DMS 273 (cell line): ENCODE results near the gene ZYG11A.

Experiments used
- DNase-seq: peaks from one replicate; lab custom pipeline; 2025; ENCODE audit not compliant: unreplicated experiment; lab: John Stamatoyannopoulos, UW

ZYG11A gene

GRCh38 chr1:52917156-52917555 is 74.6 kb downstream of the ZYG11A start:
- no peak for DNase-seq

- DNase-seq, result no peak
These were observed 75.0 kb downstream of the ZYG11A start for GRCh38 chr1:52917581-52917980.

DNA sequence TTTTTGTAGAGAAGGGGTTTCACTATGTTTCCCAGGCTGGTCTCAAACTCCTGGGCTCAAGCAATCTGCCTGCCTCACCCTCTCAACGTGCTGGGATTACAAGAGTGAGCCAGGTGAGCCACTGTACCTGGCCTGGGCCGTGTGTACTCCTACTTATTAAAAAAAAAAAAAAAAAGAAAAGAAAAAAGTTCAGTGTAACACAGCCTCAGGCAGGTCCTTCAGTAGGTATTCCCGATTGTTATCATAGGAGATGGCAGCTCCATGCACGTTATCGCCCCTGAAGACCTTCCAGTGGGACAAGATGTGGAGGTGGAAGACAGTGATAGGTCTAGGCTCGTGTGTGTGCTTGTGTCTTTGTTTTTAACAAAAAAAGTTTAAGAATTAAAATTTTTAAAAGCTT is 75.6 kb downstream of the ZYG11A start:
- DNase-seq, result no peak

DNA sequence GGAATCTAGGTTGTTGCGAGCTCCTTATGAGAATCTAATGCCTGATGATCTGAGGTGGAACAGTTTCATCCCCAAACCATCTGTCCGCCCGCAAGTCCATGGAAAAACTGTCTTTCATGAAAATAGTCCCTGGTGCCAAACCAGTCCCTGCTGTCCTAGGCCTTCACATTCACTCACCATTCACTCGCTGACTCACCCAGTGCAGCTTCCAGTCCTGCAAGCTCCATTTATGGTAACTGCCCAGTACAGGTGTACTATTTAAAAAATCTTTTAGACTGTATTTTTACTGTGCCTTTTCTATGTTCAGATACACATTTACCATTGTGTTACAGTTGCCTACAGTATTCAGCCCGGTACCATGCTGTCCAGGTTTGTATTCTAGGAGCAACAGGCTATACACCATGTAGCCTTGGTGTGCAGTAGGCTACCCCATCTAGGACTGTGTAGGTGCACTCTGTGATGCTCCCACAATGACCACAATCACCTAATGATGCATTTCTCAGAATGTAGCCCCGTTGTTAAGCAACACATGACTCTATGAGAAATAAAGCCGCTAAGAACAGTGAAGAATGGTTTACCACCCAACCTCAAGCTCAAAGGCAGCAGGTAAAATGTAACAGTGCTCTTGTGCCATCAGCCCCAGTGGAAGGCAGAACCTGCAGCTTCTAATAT is 76.6 kb downstream of the ZYG11A start:
- no peak for DNase-seq

DNA sequence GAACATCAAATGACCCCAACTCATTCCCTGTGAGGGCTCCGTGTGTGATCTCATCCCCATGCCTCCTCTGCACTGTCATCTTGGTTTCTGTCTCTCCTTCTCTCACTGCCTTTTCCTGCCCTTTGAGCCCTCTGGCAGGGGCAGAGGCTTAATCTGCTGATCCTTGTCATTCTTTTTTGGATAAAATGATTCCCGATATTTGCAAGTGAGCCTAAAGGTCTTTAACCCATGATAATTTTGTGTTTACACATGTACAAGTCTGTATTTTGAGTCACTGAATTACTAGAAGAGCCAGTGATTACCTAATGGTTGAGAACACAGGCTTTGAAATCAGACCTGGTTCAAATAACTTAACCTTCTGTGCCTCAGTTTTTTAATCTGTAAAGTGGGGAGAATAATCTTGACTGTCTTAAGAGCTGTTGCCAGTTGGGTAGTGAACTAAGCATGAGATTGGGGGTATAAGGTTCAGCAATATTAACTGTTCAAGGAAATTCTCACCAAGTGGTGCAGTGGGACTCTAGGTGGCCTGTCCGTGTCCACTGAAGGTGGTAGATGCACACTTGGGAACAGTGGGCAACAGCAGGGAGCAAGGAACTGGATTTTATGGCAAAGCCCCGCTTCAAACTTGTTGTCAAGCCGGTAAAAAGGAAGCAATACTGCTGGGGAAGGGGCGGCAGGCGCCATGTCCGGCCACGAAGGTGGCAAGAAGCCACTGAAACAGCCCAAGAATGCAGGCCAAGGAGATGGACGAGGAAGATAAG is 77.3 kb downstream of the ZYG11A start:
- no peak for DNase-seq

GRCh38 chr1:52920791-52921291 is 78.3 kb downstream of the ZYG11A start:
- no peak for DNase-seq

DNA sequence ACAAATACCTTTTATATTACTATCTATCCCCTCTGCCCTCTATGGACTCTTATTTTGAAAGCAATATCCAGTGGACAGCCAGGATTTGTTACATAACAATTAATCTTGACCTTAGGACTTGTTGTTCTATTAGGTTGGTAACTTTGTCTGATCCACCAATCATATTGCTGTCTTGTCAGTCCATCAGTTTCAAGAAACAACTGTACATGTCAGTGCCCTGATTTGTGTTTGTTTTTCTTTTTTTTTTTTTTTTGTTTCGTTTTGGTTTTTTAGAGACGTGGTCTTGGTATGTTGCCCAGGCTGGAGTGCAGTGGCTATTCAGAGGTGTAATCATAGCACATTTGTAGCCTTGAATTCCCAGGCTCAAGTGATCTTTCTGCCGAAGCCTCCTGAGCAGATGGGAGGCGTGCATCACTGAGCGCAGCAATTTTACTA is 83.0 kb downstream of the ZYG11A start:
- peak; percentile 50 for DNase-seq

- DNase-seq, result no peak
These were observed 84.3 kb downstream of the ZYG11A start for GRCh38 chr1:52926864-52927211.

DNA sequence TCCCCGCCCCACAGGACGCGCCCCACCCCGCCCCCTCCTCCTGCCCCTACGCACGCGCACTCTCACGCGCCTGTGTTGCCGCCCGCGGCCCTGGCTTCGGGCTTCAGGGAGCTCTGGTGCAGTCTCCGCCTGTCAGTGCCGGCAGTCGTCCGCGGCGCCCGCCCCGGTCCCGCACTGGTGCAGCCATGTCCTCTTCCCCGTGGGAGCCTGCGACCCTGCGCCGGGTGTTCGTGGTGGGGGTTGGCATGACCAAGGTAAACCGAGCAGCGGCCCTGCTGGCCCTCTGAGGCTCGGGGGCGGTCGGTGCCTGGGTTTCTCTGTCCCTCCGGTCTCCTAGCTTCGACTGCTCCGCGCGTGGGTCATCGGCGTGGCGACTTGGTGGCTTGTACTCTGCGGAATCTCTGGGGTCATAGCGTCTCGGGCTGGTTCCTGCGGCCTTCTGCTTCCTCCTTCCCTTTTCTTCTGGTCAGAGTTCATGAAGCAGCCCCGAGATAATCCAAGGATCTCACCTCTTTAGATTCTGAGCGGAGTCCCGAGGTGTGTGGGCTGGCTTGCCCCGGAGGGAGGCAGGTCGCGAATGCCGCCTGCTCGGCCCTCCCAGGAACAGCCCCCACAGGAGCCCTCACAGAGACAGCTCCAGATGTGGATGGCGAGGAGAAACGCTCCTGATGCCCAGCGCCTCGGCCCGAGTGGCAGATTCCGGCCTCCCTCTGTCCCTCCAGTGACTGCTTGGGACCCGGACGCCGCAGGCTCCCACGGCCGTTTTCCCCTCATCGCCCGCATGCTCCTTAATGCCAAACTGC is 84.9 kb downstream of the ZYG11A start, which contains the start of gene SCP2:
Gene SCP2, plus strand, starts transcription at position 65 of the 803 bp plus-strand sequence. Its CDS starts 121 bp downstream, at position 186.
- DNase-seq, result peak; percentile 87

DNA sequence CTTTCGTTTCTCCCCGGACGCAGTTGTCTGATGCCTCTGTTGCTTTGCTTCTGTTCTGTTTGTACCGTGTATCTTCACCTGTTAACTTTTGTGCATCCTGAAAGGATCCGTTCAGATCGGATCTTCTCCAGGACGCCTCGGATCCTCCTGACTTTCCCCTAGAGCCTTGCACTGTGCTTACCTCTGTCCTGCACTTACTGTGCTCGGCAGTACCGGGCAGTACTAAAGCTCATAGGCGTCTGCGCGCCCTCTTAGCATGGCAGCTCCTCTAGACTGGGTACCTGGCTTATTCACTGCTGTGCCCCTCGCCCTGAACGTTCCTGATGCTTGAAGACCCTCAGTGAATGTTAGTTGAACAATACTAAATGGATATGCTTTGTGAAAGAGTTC is 85.5 kb downstream of the ZYG11A start:
- no peak for DNase-seq

GRCh38 chr1:52929019-52929418 is 86.5 kb downstream of the ZYG11A start:
- DNase-seq, result no peak

DNA sequence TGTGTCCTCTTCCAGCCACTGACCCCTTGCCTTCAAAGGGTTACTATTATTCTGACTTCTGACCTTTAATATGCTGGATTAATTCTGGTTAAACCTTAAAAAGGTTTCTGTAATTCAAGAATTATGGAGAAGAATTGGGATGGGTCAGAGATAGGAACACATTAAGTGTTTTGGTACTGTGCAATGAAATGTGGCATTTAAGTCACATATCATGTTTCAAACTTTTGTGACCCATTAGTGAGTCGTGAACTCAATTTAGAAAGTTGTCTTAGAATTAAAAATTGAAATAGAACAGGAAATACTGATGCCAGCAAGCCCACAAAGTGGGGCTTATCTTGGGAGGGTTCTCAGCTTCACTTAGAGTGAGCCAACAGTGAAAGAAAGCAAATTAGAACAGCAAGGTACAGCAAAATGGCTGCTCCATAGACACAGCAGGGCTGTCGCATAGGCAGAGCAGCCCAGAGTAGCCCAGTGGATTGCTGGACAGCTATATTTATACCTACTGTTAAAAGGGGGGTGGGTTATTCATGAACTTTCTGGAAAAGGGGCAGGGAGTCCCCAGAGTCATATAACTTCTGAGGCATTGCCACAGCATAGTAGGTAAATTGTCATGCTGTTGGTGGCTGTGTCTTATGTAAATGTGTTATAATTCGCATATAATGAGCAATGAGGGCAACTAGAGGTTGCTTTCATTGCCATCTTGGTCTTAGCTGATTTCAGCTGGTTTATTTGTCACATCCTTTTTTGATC is 95.0 kb downstream of the ZYG11A start:
- DNase-seq, result no peak

DNA sequence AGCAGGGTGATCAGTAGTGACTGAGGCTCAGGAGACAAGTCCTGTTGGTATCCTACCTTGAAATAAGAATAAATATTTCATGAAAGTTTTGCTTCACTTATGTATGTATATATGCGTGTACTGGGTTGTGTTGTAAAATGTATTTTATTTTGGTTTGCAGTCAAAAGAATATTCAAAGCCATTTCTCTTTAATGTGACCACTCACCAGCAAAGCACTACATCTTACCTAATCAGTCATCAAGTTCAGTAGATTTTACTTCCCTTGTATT is 95.6 kb downstream of the ZYG11A start:
- no peak for DNase-seq

DNA sequence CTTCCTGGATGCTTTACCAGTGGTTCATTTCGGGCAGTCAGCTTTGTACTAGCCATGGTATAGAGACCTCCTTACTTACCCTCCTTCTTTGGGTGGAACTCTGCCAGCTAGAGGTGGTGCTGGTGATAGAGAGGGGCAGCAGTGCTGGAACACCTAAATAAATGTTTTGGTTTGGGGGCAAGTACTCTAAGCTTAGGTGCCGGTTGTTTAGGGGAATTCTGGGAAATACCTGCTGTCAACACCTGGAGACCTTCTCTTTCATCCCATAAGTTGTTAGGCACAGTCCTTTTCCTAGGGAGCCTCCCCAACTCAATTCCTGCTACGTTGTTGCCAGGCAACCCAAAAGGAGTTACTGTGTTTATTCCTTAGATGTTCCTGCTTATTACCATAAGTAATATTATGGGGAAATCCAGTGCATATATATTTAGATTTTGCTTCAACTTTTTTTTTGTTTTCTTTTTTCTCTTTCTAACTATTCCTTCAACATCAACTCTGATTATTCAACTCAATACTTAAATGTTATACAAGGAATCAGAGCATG is 101.4 kb downstream of the ZYG11A start:
- no peak for DNase-seq

GRCh38 chr1:52944566-52944965 is 102.0 kb downstream of the ZYG11A start:
- no peak for DNase-seq
